ENCODE measurements around the gene SPDYE1.
"Not testable (repeated sequence)": the region's sequence is repeated elsewhere in the genome, so short reads cannot be mapped to it uniquely, and the experiment has no call there.

DNA sequence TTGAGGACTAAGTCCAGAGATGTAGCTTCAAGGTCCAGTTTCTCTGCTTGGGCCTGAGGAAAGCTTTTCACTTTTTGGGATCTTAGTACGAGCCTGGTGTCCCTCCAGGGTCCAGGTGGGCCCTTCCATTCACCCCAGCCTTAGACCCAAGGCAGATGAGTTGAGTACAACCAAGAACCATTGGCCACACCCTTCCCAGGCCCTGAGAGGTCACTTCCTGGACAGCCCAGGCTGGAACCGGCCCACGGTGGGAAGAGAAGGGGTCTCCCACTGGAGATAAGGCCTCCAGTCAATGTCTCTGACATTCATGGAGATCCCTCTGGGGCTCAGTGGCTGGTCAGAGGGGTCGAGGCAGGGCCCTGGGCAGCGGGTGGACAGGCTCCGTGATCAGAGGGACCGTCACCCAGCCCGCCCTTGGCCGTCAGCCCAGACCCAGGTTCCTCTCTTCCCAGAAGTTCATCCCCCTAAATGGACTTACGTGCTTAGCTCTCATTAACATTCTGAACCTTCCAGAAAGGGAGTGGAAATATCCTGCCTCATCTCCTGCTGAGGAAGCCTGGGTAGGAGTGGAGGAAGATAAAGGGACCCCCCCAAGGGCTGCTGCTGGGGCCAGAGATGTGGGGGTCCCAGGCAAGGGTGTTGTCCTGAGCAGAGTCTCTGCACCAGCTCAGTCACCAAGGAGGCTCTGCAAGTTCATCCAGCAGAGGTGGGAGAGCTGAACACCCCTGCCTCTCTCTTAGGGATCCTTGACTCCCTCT is 22.8 kb upstream of the SPDYE1 start:
- not testable (repeated sequence) for TF ChIP-seq CTCF, POLR2AphosphoS5 (IDR thresholded peaks at IDR 0.05)

Data from upper lobe of left lung (tissue), 4 donors.